22Rv1 (cell line): ENCODE measurements around the gene TMEM208.

ENCODE experiments used
- H3K27ac ChIP-seq: fragments of 450-650 bp; 2 replicates; pipeline ENCODE4 v1.5.1; 2017
- CTCF ChIP-seq: fragments of 450-650 bp; IDR thresholded peaks from 2 replicates; pipeline ENCODE4 v1.5.1; 2017; ENCODE audit warnings: mild to moderate bottlenecking
- ZFX ChIP-seq: fragments of 450-650 bp; IDR thresholded peaks from 2 replicates; pipeline ENCODE4 v1.6.1; 2017; ENCODE audit warnings: antibody characterized with exemption, borderline replicate concordance

TMEM208 gene

GRCh38 chr16:67191995-67192681, 34.8 kb upstream of the TMEM208 start, which contains the start of gene E2F4:
Gene E2F4 (plus strand): TSS chr16:67192155. CDS start chr16:67192228, 73 bp downstream.
- peak within 1 kb of the TSS; percentile 73 for H3K27ac ChIP-seq

DNA sequence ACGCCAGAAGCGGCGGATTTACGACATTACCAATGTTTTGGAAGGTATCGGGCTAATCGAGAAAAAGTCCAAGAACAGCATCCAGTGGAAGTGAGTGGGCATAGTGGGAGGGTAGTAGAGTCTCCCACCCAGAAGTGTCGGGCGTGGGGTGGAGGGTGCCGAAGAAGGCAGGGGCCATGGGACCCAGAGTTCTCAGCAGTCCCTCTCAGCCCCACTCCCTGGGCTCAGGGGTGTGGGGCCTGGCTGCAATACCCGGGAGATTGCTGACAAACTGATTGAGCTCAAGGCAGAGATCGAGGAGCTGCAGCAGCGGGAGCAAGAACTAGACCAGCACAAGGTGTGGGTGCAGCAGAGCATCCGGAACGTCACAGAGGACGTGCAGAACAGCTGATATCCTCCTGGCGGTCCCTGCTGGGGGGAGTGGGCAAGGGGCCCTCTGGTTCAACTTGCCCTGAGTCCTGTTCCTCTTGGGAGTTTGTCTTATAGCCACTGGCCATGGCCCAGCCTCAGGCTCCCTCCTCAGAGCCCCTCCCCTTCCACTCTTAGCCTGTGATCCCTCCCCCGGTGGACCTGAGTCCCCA, 34.1 kb upstream of the TMEM208 start:
- peak overlapping the region; percentile 73 for H3K27ac ChIP-seq

More at GRCh38 chr16:67191995-67192681, 34.8 kb upstream of the TMEM208 start, which contains the start of gene E2F4:
- no peak for TF ChIP-seq CTCF
- TF ChIP-seq ZFX, result 0 out of 2 replicates have a peak, but pooled peaks have one; percentile 30

DNA sequence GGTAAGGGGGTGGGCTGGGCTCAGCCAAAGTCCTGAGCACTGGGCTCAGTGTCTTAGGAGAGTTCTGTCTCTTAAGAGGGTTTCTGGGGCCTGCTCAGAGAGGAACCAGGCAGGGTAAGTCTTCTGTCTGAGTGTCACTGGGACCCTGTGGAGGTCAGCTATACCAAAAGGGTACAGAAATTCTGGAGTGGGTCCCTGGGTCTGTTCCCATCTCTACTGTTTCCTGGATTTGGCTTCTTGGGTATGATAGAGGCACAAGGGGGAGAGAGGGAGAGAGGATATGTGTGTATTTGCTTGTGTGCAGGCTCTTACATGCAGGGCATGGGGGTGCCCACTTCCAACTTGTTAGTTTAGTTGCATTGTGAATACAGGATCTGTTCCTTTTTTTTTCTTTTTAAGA, 33.4 kb upstream of the TMEM208 start:
- no peak for TF ChIP-seq ZFX
- TF ChIP-seq CTCF, result no peak
- H3K27ac ChIP-seq, result peak overlapping the region; percentile 73

More for the DNA sequence above, 34.1 kb upstream of the TMEM208 start:
- TF ChIP-seq CTCF (no peak), ZFX (no peak)

DNA sequence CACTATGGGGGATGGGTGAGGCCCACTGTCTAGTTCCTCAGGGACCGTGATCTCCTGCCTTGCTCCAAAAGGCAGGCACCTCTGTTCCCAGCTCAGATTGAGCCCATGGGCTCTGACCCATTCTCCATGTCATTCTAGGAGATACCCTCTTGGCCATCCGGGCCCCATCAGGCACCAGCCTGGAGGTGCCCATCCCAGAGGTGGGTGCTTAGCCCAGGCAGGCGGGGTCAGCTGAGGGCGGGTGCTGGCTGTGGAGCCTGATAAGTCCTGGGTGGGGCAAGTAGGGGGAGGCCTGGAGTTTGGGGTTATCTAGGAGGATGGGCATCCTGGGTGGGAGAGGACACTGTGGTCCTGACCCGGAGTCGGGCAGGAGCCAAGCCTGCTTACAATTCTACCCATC, 32.7 kb upstream of the TMEM208 start:
- no peak overlapping the region for H3K27ac ChIP-seq
- TF ChIP-seq CTCF, result no peak
- TF ChIP-seq ZFX, result no peak

DNA sequence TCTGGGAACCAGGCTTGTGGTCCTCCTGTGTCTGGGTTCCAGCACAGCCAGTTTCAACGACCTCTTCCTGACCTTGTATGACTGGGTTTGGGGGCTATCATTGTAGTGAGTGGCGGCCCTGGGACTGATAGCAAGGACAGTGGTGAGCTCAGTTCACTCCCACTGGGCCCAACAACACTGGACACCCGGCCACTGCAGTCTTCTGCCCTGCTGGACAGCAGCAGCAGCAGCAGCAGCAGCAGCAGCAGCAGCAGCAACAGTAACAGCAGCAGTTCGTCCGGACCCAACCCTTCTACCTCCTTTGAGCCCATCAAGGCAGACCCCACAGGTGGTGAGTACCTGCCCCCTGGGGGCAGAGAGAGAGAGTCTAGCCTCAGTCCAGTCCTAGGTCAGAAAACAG, 31.3 kb upstream of the TMEM208 start:
- no peak overlapping the region for H3K27ac ChIP-seq
- TF ChIP-seq ZFX (no peak), CTCF (no peak)

GRCh38 chr16:67196881-67197280, 30.0 kb upstream of the TMEM208 start:
- H3K27ac ChIP-seq, result peak overlapping the region; percentile 92; the same call in 1 of the 2 replicates
- no peak for TF ChIP-seq CTCF
- TF ChIP-seq ZFX, result no peak

DNA sequence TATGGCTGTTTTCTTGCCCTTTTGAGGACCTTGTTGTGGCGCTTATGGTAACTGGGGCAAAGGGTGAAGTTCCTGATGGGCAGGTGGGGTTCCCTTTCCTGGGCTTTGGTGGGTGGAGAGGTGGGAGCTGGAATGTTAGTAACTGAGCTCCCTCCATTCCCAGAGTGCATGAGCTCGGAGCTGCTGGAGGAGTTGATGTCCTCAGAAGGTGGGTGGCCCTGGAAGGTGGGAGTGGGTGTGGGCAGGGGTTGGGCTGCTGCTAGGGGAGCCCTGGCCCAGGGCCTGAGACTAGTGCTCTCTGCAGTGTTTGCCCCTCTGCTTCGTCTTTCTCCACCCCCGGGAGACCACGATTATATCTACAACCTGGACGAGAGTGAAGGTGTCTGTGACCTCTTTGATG, 29.2 kb upstream of the TMEM208 start:
- peak overlapping the region; percentile 92 for H3K27ac ChIP-seq
- no peak for TF ChIP-seq CTCF
- no peak for TF ChIP-seq ZFX
